Hippocampal formation (tissue), 2 donors: ENCODE data around the gene ADGRD2.

Experiments
- DNase-seq, 2 donors: peaks; one replicate each; lab custom pipeline; 2025; lab: John Stamatoyannopoulos, UW

ADGRD2 gene

GRCh38 chr9:124498040-124498439, 47.8 kb downstream of the ADGRD2 start:
- no peak for DNase-seq

- DNase-seq = no peak
These were observed 48.4 kb downstream of the ADGRD2 start for GRCh38 chr9:124498499-124499146.

- DNase-seq = no peak
These were observed 49.0 kb downstream of the ADGRD2 start for GRCh38 chr9:124499216-124499615.

- DNase-seq = no peak
These were observed 50.0 kb downstream of the ADGRD2 start for GRCh38 chr9:124500028-124500795.

DNA sequence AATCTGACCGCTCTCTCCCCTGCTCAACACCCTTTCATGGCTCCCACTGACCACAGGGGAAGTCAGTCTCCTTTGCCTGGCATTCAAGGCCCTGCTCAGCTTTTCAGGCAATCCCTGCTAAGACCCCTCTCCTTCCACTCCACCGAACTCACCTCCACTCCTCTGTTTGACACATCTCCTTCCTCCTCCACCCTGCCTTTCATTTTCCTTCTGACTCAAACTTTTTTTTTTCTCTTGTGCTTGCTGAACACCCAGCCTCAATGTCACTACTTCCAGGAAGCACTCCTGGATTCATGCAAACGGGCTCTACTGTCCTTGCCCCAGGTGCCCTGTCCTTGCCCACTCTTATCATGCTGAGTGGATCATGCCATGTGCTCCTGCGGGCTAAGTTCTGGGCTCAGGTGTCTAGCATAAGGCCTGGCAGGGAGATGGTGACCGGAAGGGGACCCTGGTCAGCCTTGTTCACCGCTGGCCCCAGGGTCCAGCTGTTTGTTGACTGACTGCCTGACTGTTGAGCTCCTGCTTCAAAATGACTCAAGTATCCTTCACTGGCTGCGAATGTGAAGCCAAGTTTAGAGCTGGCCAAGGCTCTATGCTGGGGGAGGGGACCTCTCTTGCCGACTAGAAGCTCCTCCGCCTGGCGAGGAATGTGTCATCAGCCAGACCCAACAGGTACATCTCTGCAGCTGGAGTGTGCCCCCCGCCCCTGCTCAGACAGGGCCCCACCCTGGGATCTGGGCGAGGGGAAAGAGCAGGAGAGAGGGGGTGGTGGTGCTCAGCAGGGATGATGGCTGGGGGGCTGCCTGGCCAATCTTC, 50.8 kb downstream of the ADGRD2 start:
- DNase-seq = no peak

DNA sequence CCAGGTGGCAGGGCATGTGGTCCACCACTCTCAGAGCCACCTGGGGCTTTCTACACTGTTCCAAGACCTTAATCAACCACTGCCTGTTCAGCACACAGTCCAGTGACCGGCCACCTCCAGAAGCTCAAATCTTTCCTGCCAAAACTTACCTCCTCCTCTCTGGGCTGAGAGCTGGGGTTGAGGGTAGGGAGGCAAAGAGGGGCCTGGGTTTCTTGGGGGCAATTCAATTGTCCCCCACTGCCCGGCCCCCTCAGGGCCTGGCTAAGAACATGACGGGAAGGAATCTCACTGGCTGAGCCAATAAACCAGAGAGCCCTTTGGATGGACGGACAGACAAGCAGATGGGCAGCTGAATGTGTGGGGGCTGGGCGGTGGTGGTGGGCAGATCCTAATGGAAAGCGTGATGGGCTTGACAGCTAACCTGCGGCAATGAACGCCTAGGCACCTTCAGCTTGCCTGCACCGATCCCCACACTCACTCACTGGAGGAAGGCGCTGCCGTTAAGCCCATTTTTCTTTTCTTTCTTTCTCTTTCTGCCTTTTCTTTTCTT, 51.6 kb downstream of the ADGRD2 start:
- no peak for DNase-seq

GRCh38 chr9:124502711-124503702, 52.8 kb downstream of the ADGRD2 start:
- no peak for DNase-seq

GRCh38 chr9:124503713-124504529, 53.7 kb downstream of the ADGRD2 start:
- DNase-seq = no peak

DNA sequence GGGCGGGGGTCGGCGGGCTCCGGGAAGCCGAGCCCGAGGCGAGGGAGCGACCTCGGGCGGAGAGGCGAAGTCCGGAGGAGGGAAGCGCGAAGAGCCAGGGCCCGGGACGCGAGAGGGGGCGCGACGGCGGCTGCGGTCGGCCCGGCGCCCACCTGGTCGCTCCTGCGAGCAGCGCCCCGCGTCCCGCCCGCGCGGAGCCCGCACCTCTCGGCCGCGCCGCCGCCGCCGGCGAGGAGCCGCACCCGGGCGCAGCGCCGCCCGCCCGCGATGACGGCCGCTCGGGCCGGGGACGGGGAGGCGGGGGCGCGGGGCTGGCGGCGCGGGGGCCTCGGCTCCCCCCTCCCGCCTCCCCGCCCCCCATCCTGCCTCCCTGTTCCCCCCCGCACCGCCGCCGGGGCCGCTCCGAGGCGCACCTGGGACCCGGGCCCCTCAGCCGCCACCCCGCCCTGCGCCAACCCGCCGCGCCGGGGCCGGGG, 54.3 kb downstream of the ADGRD2 start:
- DNase-seq = no peak

DNA sequence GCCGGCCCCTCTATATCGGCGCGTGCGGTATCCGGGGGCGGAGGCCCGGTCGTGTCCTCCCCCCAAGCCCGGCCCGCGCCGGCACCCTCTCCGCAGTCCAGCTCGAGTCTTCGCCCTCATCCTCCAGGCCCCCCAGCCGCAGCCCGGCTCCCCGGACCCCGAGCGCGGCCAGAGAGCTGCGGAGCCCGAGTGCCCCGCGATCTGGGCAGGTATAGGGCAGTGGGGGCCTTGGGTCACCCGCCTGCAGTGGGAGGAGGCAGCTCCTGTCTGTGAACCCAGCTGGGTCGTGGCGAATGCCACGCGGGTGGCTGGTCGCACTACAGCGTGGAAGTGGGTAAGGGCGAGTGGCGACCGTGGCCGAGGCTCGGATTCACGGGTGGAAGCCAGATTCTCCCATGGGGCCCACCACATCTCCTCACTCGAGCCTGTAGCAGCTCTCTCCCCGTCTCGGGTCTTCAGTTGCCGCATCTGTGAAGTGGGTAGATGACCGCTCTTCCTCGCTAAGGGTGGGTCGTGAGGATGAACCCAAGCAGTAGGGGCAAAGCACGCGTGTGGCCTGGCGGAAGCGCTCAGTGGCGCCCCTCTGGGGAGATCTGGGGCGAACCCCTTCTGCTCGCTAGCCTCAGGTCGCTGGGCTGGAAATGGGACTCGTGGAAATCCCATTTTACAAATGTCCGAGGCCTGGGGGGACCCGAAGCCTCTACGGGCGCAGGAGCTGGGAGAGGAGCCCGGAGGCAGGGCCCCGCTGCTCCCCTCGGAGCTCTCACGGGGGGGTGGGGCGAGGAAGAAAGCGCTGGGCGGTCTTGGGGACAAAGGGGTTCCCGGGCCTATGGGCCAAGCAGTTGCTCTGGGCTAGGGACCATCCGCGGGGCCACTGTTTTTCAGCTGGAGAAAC, 55.0 kb downstream of the ADGRD2 start:
- no peak for DNase-seq

DNA sequence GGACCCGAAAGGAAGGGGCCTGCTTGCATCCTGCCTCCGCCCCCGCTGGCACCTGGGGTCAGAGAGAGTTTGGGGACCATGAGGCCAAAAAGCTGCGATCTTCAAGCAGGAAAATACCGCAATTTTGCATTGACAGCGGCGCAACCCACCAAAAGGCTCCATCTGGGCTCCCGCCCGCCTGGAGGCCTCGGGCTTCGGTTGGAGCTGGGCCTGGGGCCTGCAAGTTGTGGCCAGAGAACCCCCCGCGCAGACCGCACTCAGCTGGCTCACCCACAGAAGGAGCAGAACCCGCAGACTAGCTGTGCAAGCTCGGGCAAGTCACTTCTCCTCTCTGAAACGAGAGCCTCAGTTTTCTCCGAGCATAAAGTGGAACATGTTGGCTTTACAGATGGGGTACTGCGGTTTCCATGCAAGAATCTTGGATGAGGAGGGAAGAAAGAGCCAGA, 55.7 kb downstream of the ADGRD2 start:
- DNase-seq = no peak

GRCh38 chr9:124506433-124506832, 56.2 kb downstream of the ADGRD2 start:
- no peak for DNase-seq

GRCh38 chr9:124506931-124507879, 57.0 kb downstream of the ADGRD2 start, which contains the start of gene NR5A1:
NR5A1 (minus strand) TSS chr9:124507399; CDS start chr9:124503395, 4,004 bp downstream.
- no peak for DNase-seq

GRCh38 chr9:124507880-124508423, 57.7 kb downstream of the ADGRD2 start:
- no peak for DNase-seq

DNA sequence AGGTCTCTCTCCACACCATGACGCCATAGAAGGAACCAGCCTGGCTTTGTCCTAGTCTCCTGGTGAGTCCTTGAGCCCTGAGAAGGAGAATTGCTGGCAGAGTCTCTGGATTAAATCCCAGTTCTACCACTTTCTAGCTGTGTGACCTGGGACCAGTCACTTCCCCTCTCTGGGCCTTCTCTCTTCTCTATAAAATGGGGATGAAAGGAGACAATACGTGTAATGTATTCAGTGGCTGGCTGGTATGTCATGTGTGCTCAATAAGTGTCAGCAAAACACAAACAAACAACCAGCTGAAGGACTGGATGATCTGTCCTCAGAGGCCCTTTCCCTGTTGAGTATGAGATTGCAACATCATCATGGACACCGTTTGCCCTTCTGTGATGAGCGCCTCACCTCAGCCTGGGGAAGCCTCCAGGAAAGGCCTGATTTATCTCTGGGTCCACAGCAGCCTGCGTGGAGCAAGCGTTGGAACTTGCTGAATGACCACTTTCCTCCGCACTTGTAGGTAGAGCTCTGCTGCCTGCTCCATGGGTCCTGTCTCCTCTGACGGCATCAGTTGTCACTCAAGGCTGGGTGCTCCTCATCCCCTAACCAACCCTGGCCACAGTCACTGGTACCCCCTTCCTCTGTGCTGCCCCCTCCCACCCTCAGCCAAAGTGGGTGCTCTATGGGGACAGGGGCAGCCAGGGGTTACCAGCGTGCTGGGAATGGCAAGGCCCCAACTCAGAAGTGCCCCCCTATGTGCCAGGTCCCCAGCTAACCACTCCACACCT, 60.6 kb downstream of the ADGRD2 start:
- DNase-seq = no peak

GRCh38 chr9:124511426-124511840, 61.2 kb downstream of the ADGRD2 start:
- no peak for DNase-seq
